Nephron (organoid): ENCODE measurements around the gene DNPH1.
A peak's percentile ranks its signal among the peaks of the same experiment; 100 is the strongest.

Experiments
- H3K27ac Mint-ChIP-seq, 3 experiments: 2 replicates each; pipeline ENCODE4 v1.8.0; 2020; ENCODE audit warnings: mixed read lengths in 3 of 3, mild to moderate bottlenecking in 2 of 3, moderate library complexity in 1 of 3
- H3K27me3 Mint-ChIP-seq: 2 replicates; pipeline ENCODE4 v1.8.0; 2021; ENCODE audit warnings: low read depth, mild to moderate bottlenecking, moderate library complexity, mixed read lengths
- H3K36me3 Mint-ChIP-seq: 2 replicates; pipeline ENCODE4 v1.8.0; 2020; ENCODE audit warnings: low read depth, mixed read lengths
- H3K4me1 Mint-ChIP-seq: 2 replicates; pipeline ENCODE4 v1.8.0; 2020; ENCODE audit warnings: mixed read lengths
- H3K4me3 Mint-ChIP-seq, 3 experiments: 2 replicates each; pipeline ENCODE4 v1.8.0; 2020; ENCODE audit warnings: mild to moderate bottlenecking in 3 of 3, mixed read lengths in 3 of 3, moderate library complexity in 2 of 3
- H3K9me3 Mint-ChIP-seq: 2 replicates; pipeline ENCODE4 v1.8.0; 2020; ENCODE audit warnings: mixed read lengths
- CTCF ChIP-seq, 3 experiments: fragments of 200-600 bp; sonication (generic); IDR thresholded peaks; one replicate each; pipeline ENCODE4 v1.5.0; 2021; ENCODE audit warnings: antibody characterized with exemption in 3 of 3; ENCODE audit not compliant: unreplicated experiment in 3 of 3

The DNPH1 gene

GRCh38 chr6:43256670-43257366 lies 27.5 kb upstream of the DNPH1 start:
- no peaks in the 10 kb centered on the region for H3K36me3 Mint-ChIP-seq
- peaks cover 13% of the 10 kb centered on the region for H3K4me1 Mint-ChIP-seq
- no peak overlapping the region for H3K4me3 Mint-ChIP-seq
- H3K9me3 Mint-ChIP-seq, result no peaks in the 10 kb centered on the region
- peaks cover 20% of the 10 kb centered on the region for H3K27me3 Mint-ChIP-seq
- no peak for TF ChIP-seq CTCF (IDR thresholded peaks at IDR 0.05; ENCODE audit: unreplicated experiment in 3 of 3)
- no peak overlapping the region for H3K27ac Mint-ChIP-seq

DNA sequence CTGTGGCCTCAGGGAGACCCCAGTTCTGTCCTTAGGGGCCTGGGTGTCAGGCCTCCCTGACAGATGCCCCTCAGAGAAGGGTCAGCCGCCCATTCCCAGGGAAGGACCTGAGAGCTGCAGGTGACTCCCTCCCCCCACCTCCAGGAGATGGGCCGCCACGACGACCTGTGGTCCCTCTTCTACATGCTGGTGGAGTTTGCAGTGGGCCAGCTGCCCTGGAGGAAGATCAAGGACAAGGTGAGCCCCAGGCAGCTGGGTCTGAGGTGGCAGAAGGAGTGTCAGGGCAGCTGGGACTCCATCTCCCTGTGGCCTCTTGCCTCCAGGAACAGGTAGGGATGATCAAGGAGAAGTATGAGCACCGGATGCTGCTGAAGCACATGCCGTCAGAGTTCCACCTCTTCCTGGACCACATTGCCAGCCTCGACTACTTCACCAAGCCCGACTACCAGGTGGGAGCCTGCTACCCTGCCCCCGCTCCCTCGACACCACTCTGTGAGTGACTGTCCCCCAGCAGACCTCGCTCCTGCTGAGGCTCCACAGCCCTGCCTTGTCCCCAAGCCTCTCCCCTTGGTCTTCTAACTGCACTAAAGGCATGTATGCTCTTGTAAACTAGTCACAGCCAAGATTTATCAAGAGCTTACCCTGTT lies 26.2 kb upstream of the DNPH1 start:
- H3K27me3 Mint-ChIP-seq, result peaks cover 33% of the 10 kb centered on the region
- H3K9me3 Mint-ChIP-seq, result no peaks in the 10 kb centered on the region
- peak overlapping the region in 1 of 3 experiments; percentile 72 for H3K27ac Mint-ChIP-seq
- no peak for TF ChIP-seq CTCF (IDR thresholded peaks at IDR 0.05; ENCODE audit: unreplicated experiment in 3 of 3)
- no peak overlapping the region for H3K4me3 Mint-ChIP-seq
- H3K36me3 Mint-ChIP-seq, result no peaks in the 10 kb centered on the region
- H3K4me1 Mint-ChIP-seq, result peaks cover 21% of the 10 kb centered on the region

DNA sequence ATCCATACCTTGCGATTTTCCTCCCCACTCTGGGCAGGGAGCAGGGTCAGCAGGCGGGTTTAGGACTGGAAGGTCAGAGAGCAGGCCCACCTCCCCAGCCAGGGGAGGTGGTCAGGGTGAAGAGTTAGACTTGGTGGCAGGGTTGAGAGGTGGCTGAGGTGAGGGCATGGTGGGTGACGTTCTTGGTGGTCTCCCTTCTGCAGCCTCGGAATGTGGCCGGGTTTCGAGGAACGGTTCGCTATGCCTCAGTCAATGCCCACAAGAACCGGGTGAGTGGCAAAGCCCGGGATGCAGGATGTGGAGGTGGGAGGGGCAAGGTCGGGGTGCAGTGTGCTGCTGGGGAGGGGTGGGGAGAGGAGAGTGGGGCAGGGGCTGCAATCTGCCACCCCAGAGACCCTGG lies 25.6 kb upstream of the DNPH1 start:
- Mint-ChIP-seq H3K36me3 (no peaks in the 10 kb centered on the region), H3K4me3 (no peak overlapping the region), H3K9me3 (no peaks in the 10 kb centered on the region), H3K27ac (no peak overlapping the region), H3K27me3 (peaks cover 37% of the 10 kb centered on the region), H3K4me1 (peaks cover 21% of the 10 kb centered on the region)
- no peak for TF ChIP-seq CTCF (IDR thresholded peaks at IDR 0.05; ENCODE audit: unreplicated experiment in 3 of 3)

DNA sequence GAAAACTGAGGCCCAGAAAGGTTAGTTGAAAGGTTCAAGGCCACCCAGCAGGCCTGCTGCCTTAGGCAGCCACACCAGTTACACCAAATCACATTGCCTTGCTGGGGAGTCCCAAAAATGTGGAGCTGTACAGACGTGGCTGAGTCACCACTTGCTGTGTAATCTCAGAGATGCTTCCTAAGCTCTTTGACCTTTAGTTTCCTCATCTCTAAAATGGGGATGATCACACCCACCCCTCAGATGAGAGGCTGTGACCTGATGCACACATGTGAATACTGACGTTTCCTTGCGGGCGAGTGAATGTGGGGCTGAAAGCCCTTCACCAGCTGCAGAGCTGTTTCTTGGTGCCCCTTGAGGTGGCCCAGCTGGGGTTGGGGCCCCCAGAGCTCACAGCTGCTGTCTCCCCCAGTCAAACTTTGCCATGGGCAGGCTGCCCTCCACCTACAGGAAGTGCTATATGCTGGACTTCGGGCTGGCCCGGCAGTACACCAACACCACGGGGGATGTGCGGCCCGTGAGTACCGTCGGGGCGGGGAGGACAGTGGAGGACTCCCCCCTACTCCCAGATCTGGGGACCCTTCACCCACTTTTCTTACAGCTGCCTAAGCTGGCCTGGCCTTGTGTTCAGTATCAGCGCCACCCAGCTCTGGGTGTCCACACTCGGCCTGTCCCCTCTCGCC lies 25.0 kb upstream of the DNPH1 start:
- no peak for TF ChIP-seq CTCF (IDR thresholded peaks at IDR 0.05; ENCODE audit: unreplicated experiment in 3 of 3)
- Mint-ChIP-seq H3K36me3 (no peaks in the 10 kb centered on the region), H3K27me3 (peaks cover 39% of the 10 kb centered on the region), H3K27ac (no peak overlapping the region), H3K4me3 (no peak overlapping the region), H3K4me1 (peaks cover 21% of the 10 kb centered on the region), H3K9me3 (no peaks in the 10 kb centered on the region)

DNA sequence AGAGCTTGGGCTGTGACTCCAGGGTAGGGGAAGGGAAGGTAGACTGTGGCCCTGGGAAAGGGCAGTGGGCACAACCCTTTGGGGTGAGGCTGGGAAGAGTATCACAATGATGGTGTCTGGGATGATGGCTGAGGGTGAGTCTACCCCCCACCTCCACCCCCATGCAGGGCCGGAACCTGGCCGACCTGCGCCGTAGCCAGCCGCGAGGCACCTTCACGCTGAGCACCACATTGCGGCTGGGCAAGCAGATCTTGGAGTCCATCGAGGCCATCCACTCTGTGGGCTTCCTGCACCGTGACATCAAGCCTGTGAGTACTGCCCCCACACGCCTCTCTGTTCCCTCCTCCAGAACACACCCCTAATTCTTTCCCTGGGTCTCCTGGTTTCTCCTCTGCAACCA lies 24.1 kb upstream of the DNPH1 start:
- Mint-ChIP-seq H3K27ac (no peak overlapping the region), H3K4me1 (peaks cover 21% of the 10 kb centered on the region), H3K9me3 (no peaks in the 10 kb centered on the region), H3K36me3 (no peaks in the 10 kb centered on the region), H3K4me3 (no peak overlapping the region), H3K27me3 (peaks cover 39% of the 10 kb centered on the region)
- TF ChIP-seq CTCF (IDR thresholded peaks at IDR 0.05; ENCODE audit: unreplicated experiment in 3 of 3), result no peak
